GM18502 (cell line): Measurements from ENCODE around the gene STARD8.
"Not testable (repeated sequence)": the region's sequence is repeated elsewhere in the genome, so short reads cannot be mapped to it uniquely, and the experiment has no call there.

Experiments
- ATAC-seq: cut with Tn5 transposase; IDR thresholded peaks from one replicate; pipeline ENCODE4 v1.9.1; 2021; ENCODE audit warnings: mild to moderate bottlenecking; ENCODE audit not compliant: unreplicated experiment, poor library complexity

STARD8 gene

DNA sequence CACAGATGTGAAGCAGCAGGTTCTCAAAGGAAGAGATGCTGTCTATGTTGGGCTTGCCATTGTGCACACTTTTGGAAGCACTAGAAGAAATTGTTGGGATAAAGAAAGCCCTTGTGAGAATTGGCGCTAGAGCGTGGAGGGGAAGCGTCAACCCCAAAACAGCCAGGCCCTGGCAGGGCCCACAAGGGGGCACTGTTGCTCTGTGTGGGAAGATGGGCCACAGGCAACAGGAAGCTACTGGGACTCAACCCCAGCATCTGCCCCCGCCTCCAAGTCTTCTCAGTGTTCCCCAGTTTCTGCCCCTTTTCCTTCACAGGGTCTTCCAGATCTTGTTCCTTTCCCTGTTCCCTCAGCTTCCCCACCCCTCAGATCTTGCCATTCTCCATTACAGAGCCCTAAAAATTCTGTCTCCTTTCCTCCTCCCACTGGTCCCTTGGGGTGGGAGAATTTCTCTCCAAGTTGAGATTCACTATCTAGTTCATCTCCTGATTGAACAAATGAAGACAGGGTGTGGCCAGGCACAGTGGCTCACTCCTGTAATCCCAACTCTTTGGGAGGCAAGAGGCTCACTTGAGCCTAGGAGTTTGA is 85.5 kb downstream of the STARD8 start:
- ATAC-seq = peak; percentile 82

DNA sequence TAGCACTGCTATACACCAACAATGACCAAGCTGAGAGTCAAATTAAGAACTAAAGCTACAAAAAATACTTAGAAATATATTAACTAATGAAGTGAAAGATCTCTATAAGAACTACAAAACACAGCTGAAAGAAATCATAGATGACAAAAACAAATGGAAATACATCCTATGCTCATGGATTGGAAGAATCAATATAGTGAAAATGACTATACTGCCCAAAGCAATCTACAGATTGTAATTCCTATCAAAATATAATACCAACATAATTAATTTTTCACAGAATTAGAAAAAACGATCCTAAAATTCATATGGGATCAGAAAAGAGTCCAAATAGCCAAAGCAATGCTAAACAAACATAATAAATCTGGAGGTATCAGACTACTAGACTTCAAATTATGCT is 87.8 kb downstream of the STARD8 start:
- ATAC-seq = no peak

DNA sequence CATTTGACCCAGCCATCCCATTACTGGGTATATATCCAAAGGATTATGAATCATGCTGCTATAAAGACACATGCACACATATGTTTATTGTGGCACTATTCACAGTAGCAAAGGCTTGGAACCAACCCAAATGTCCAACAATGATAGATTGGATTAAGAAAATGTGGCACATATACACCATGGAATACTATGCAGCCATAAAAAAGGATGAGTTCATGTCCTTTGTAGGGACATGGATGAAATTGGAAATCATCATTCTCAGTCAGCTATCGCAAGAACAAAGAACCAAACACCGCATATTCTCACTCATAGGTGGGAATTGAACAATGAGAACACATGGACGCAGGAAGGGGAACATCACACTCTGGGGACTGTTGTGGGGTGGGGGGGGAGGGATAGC is 94.4 kb downstream of the STARD8 start:
- ATAC-seq = not testable (repeated sequence)

GRCh38 chrX:68743754-68744153 is 96.3 kb downstream of the STARD8 start:
- no peak for ATAC-seq

DNA sequence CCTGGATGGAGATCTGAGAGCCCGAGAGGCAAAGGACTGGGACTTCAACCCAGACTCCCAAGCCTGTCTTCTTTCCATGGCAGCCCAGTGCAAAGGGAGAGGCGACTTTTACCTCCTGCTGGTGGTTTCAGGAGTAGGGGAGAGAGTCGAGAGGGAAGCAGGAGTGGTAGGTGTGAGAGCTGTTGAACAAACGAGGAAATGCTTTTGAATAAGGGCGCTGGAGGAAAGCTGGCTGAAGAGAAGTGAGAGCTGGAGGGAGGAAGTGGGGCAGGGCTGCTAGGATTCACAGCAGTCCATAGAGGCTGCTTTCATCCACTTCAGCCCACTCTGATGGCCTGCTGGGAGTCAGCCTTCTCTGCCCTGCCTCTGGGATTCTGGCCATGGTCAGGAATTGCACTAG is 99.5 kb downstream of the STARD8 start:
- ATAC-seq = no peak

DNA sequence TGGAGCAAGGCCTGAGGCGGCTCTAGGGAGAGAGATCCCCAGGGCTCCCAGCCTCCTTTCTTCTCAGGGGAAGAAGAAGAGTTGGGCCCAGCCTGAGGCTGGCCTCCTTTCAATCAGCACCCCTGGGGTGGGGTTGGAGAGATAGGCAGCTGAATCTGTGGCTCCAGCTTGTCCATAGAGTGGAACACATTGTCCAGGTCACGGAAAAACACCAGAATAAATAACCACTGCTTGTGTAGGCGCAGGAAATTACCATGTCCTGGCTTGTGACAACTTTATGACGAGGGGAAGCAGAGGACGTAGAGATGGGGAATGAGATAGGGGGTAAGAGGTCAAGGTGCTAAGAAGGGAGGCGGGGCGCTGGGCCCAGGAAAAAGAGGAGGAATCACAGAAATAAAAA is 100.6 kb downstream of the STARD8 start:
- no peak for ATAC-seq

DNA sequence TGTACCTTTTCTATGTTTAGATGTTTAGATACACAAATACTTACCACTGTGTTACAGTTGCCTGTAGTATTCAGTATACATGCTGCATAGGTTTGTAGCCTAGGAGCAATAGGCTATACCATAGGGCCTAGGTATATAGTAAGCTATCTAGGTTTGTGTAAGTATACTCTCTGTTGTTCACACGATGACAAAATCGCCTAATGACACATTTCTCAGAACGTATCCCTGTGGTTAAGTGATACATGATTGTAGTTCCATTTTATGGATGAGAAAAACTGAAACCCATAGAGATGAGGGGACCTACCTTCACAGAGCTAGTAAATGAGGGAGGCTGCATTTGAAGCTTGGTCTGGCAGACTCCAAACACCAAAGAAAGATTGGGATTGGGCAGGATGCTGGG is 102.0 kb downstream of the STARD8 start:
- ATAC-seq = no peak

DNA sequence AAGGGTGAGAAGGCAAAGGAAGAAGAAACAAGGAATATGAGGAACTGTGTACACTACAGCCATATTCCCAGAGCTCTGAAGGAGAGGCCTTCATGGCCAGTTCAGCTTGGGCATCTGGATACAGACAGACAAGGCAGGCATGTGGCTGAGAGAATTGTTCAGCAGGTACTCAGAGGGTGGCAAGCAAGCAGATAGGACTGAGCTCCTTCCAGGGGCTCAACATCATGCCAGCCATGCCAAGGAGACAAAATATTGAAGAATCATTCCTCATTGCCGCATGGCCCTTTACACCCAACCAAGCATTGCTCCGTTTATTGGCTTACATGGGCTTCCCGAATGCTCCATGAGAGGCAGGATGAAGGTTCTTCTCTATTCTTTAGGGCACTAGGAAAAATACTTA is 102.8 kb downstream of the STARD8 start:
- ATAC-seq = no peak

GRCh38 chrX:68751372-68751771 is 103.9 kb downstream of the STARD8 start:
- no peak for ATAC-seq

GRCh38 chrX:68753218-68753617 is 105.8 kb downstream of the STARD8 start:
- ATAC-seq = no peak

GRCh38 chrX:68754406-68754805 is 106.9 kb downstream of the STARD8 start:
- ATAC-seq = no peak

- ATAC-seq = no peak
Observed at GRCh38 chrX:68755616-68756125, 108.2 kb downstream of the STARD8 start.

DNA sequence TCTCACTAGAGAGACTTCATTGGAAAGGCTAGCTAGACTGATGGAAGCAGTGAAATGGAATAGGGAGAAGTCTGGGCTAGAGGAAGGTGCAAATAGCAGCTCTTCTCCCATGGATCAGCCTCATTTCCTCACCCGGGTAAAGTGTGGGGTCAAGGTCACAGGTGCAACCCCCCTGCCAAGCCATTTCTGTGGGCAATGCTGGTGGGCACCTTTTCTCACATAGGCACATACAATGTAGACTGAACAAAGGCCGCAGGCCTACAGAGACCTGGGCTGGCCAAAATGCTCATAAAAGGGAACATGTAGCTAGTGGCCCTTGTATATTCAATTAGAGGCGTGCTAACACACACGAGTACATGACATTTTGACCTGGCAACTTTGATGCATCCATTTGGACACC is 109.9 kb downstream of the STARD8 start:
- ATAC-seq = no peak

DNA sequence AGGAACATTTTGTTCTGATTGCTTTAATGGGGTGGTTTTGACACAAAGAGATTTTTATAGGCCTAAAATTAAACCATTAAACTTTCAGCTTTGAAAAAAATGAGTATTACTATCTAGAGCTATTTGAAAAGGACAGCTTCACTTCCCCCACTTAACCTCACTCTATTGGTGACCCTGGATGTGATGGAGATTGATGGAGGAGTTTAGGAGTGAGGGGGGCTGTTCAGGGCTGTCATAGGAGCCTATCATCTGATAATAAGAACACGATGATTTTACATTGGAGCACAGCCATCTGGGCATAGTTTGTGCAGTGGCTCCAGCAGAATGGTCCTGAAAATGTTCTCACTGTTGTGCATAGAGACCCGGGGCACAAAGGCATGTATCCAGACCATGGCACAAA is 110.3 kb downstream of the STARD8 start:
- ATAC-seq = no peak

- no peak for ATAC-seq
Observed at GRCh38 chrX:68758671-68759070, 111.2 kb downstream of the STARD8 start.

DNA sequence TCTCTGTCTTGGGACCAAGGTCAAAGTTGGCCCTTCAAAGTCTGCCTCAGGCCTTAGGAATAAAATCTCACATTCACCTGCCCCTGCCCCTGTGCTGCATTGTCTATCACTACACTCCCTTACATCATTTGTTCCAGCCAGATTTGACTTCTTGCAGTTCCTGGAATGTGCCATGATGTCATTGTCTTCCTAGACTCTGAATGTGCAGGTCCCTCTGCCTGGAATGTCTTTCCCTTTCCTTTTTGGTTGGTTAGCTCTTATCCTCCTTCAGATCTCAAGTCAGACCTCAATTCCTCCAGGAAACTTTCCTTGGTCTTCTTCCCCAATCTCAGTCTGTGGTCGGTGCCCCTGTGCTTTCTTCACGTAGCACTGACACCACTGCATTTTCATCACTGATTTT is 113.6 kb downstream of the STARD8 start:
- no peak for ATAC-seq

DNA sequence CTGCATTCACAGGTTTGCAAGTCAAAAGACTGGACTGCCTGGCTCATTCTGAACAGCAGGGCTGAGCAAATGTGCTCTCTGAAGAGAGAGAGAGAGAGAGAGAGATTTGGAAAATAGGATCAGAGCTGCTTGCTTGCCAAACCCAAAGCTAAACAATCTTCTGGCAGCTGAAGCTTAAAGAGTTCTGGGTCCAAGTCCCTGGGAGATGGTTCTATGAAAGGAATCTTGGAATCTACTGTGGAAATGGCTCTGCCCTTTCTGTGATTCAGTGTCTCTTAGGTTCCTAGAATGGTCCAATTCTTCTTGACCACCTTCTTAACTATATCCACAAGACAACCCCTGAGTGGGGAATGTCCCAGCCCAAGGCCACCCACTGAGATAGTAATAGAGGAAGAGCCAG is 115.3 kb downstream of the STARD8 start:
- ATAC-seq = no peak

GRCh38 chrX:68763481-68763880 is 116.0 kb downstream of the STARD8 start:
- no peak for ATAC-seq
